GM18873 (cell line): ENCODE data around the gene MYH13.
"Not testable (repeated sequence)": the region's sequence is repeated elsewhere in the genome, so short reads cannot be mapped to it uniquely, and the experiment has no call there.

Experiments
- ATAC-seq: cut with Tn5 transposase; IDR thresholded peaks from one replicate; pipeline ENCODE4 v1.9.1; 2021; ENCODE audit warnings: mild to moderate bottlenecking, moderate library complexity, moderate number of reproducible peaks; ENCODE audit not compliant: unreplicated experiment, low FRiP score

The MYH13 gene

GRCh38 chr17:10306585-10306984 is 66.2 kb downstream of the MYH13 start:
- no peak for ATAC-seq

DNA sequence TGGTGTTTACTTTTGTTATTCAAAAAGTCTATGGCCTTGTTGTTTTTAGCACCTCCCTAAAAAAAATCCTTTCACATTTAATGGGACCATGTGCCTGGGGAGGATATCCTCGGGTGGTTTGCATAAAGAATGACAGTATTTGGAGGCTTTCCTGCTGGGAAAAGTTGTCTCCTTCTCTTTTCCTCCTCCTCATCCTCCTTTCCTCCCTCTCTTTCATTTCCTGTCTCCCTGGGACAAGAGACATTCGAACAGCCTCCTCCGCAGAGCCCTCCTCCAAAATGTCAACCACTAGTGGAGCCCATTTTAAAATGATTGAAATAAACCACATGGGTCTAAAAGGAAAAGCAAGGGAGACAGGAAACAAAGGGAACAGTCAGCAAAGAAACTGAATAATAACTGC is 67.4 kb downstream of the MYH13 start:
- ATAC-seq = no peak

- ATAC-seq = no peak
Observed at GRCh38 chr17:10304758-10305300, 68.0 kb downstream of the MYH13 start.

GRCh38 chr17:10297691-10298090 is 75.1 kb downstream of the MYH13 start:
- no peak for ATAC-seq

DNA sequence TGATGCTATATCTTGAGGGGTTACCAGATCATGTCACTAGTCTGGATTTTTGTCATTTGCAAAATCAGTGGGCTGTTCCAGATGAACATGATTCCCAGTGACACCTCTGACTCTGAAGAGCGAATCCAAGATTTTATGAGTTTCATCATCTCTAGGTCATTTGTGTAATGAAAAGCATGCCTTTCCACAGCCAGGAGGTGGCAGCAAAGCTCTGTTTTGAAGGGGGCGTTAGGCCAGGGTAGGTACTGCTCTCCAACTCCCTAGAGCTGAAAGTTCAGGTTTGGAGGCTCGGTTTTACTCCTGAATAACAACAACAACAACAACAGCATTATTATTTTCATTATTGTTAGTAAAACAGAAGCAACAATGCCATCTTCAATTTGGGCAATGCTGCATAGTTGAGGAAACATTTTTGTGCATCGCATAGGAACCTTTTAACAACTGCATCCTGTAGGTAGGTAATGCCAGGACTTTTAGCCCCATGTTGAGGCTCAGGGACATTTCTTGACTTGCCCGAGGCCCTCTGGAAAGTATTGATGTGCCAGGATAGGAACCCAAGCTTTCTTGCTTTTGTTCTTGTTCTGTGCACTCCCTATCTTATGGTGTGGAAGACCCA is 77.0 kb downstream of the MYH13 start:
- no peak for ATAC-seq

DNA sequence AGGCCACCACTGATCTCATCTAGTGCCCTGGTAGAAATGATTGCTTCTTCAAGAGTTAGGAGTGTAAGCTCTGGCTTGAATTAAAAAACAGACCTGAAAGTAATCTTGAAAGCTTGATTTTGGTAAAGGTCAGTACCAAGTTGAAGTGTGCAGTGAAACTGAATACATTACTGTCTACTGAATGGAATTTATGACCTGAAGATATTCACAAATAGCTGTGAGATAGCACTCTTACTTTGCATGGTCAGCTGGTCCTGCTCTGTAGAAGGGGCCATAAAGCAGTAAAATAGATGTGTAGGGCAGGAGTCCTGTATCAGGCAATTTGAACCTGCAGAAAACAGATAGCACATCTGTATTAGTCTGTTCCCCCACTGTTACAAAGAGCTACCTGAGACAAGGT is 78.6 kb downstream of the MYH13 start:
- ATAC-seq = no peak

GRCh38 chr17:10292057-10292937 is 80.5 kb downstream of the MYH13 start:
- ATAC-seq = no peak

DNA sequence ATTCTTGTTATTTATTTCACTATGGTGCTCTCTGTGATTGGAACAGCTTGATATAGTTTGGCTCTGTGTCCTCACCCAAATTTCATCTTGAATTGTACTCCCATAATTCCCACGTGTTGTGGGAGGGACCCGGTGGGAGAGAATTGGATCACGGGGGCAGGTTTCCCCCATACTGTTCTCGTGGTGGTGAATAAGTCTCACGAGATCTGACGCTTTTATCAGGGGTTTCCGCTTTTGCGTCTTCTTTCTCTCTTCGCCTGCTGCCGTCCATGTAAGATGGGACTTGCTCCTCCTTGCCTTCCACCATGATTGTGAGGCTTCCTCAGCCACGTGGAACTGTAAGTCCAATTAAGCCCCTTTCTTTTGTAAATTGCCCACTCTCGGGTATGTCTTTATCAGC is 81.2 kb downstream of the MYH13 start:
- not testable (repeated sequence) for ATAC-seq

DNA sequence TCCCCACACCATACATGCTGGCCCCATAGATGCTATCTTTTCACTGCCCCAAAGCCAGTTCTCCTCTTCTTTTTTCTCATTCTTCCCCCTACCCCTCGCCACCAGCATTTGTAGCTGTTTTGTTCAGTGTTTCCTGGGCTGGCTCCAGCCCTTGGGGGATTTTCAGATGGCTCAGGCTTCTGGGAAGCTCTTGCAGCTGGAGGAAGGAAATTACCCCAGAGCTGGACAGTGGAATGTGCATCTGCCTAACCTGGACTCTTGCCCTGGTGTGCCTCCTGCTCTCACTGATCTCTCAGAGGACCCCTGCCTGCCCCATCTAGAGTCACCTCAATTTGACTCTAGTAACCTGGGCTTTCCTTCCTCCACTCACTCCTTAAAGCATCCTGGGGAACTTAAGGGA is 82.8 kb downstream of the MYH13 start:
- no peak for ATAC-seq

DNA sequence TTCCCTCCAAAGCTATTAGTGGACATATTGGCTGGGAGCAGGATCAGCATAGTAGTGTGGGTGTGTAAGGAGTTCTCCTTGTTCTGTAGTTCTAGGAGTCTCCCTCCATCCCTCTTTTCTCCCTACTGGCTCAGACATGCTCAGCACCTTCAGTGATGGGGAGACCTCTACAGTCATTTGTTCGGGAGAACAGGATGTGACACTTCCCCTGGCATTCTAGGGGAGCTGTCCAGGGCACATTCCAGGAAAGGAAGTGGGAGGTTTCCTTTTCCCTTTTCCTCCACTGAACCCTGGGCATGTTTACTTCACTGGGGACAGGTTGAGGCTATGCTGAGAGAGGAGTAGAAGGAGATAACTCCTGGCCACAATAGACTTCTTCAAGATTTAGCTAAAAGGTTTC is 86.5 kb downstream of the MYH13 start:
- no peak for ATAC-seq

- no peak for ATAC-seq
Observed at GRCh38 chr17:10285896-10286295, 86.9 kb downstream of the MYH13 start.

DNA sequence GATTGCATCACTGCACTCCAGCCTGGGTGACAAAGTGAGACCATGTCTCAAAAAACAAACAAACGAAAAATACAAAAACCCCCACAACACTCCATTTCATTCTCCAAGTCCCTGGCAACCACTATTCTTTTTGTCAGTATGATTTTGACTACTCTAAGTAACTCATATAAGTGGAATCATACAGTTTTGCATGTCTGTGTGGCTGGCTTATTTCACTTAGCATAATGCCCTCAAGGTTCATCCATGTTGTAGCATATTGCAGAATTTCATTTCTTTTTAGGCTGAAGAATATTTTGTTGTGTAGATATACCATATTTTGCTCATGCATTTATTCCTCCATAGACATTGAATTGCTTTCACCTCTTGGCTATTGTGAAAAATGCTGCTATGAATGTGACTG is 92.7 kb downstream of the MYH13 start:
- ATAC-seq = no peak

GRCh38 chr17:10278218-10278617 is 94.6 kb downstream of the MYH13 start:
- no peak for ATAC-seq

- ATAC-seq = no peak
Observed at GRCh38 chr17:10276436-10276835, 96.4 kb downstream of the MYH13 start.

GRCh38 chr17:10275418-10275817 is 97.4 kb downstream of the MYH13 start:
- ATAC-seq = no peak

DNA sequence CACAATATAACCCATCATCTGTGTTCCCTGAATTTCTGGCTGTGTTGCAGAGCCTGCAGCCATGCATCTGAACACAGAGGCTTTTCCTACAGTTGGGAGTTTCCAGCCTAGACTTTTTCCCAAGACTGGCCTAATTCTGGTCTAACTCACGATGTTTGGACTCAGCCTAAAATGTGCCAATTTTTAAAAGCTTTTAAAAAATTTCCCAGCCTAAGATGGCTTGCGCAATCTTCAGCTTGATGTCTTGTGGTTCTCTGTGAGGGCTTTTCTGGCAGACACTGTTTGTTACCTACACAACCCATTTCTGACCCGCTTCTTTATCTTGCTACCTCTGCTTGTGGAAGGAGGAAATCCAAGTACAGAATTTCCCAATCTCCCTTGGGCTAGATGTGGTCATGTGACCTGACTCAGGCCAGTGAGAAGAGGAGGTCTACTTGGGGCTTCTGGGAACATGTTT is 101.7 kb downstream of the MYH13 start:
- ATAC-seq = no peak

DNA sequence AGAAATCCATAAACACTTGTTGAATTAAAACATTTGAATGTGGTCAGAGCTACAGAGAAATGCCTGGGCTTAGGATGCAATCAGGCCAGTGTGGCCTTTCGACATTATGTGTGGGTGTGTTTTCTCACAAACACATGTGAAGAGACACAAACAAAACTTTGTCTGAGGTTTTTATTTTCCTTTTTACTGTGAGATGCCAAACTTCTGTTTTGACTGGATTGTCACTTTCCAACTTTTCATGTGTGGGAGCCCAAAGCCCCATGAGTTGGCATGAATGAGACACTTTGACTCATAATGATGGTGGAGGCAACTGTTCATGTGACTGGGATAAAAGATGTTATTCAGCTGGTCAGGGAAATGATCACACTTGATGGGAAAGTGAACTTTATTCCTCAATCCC is 102.5 kb downstream of the MYH13 start:
- no peak for ATAC-seq

GRCh38 chr17:10268005-10268404 is 104.8 kb downstream of the MYH13 start:
- ATAC-seq = no peak

DNA sequence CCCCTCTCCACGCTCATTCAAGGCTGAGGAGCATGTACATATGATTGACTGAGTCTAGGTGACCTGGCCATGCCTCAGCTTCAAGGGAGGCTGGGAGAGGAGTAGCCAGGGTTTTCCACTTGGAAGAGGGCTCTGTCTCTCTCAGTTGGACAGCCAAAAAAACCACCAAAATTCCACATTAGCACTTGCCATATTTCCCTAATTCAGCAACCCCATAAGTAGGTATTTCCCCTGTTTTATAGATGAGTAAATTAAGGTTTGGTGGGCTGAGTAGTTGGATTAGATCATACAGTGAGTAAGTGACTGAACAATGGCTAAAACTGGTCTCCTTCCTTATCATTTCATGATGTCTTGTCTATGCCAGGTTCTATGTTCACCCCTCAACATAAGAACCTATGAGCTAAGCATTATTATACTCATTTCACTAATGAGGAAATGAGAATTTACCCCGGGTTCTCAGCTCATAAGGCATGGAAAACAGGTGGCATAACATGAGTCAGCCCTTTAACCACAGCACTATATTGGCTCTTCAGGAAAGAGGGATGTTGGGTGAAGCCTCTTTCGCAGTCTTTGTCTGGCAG is 106.4 kb downstream of the MYH13 start:
- no peak for ATAC-seq

DNA sequence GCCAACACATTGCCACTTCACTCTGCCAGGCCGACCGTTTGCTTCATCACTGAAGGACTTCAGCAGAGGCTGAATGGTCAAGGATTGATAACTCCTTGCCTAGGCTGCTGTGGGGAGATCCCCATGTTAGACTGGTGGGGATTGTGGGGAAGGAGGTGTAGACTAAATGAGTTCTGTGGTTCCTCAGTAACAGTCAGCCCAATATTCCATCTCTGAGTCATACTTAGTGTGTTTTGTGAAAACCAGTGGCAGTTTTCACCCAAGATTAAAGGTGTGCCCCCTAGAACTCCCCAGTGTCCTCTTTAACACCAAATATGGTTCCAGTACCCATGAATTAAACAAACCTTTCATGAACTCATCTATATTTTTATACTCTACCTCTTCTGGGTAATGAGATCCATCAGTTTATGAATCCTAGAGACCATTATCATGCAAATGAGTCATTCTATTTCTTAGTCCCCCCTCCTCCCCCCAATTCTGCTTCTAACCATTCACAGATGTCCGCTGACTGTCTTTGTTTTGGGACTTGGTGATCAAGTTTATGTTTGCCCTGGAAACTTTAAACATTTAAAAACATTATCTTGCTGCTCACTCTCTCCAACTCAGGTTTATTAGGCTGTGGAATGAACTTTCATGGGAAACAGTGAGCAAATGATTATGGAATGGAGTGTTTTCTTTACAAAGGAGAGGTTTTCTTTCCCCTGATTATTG is 107.6 kb downstream of the MYH13 start:
- ATAC-seq = no peak

GRCh38 chr17:10264051-10264450 is 108.8 kb downstream of the MYH13 start:
- ATAC-seq = no peak
